PC-3 (cell line): ENCODE data around the gene GOLGA8H.
"Not testable (repeated sequence)": the region's sequence is repeated elsewhere in the genome, so short reads cannot be mapped to it uniquely, and the experiment has no call there.

ENCODE experiments used
- CTCF ChIP-seq: fragments of 300-600 bp; sonication (generic); conservative IDR thresholded peaks from 2 replicates; pipeline ENCODE4 v1.5.1; 2017; ENCODE audit warnings: antibody characterized with exemption, low read depth, mild to moderate bottlenecking, low read length
- EZH2 ChIP-seq: fragments of 300-600 bp; sonication (generic); IDR thresholded peaks from one replicate; pipeline ENCODE4 v1.6.1; 2017; ENCODE audit warnings: antibody characterized with exemption, mild to moderate bottlenecking, low read length; ENCODE audit not compliant: unreplicated experiment

GRCh38 chr15:30580716-30581115 lies 23.1 kb upstream of the GOLGA8H start:
- not testable (repeated sequence) for TF ChIP-seq CTCF, EZH2
